C4-2B (cell line): Measurements from ENCODE around the gene SCAND1.

Source experiments
- H3K27ac ChIP-seq: fragments of 450-650 bp; 2 replicates; pipeline ENCODE4 v1.5.1; 2017
- CTCF ChIP-seq: fragments of 450-650 bp; conservative IDR thresholded peaks from 2 replicates; pipeline ENCODE4 v1.5.1; 2017; ENCODE audit warnings: mild to moderate bottlenecking
- ZFX ChIP-seq: fragments of 450-650 bp; IDR thresholded peaks from 2 replicates; pipeline ENCODE4 v1.6.1; 2017

Gene SCAND1

GRCh38 chr20:35917077-35917476 lies 37.2 kb downstream of the SCAND1 start:
- H3K27ac ChIP-seq, result no peak overlapping the region
- TF ChIP-seq ZFX (no peak), CTCF (no peak)

DNA sequence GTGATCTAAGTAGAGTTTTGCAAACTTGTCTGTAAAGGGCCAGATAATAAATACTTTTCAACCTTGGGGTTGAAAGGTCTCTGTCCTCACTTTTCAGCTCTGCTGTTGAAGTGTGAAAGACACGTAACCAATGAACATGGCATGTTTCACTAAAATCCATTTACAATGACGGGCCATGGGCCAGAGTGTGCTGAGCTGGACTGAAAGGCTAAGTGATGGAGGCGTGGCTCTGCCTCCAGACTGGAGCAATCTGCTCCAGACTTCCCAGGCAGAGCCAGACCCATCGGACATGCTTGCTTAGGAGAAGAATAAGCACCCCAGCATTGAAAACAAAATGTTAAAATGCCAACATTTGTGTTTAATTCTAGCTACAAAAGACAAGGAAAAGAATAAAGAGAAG lies 41.4 kb downstream of the SCAND1 start:
- no peak for TF ChIP-seq ZFX
- TF ChIP-seq CTCF, result no peak
- H3K27ac ChIP-seq, result no peak overlapping the region

GRCh38 chr20:35910254-35910653 lies 44.0 kb downstream of the SCAND1 start:
- H3K27ac ChIP-seq, result no peak overlapping the region
- TF ChIP-seq CTCF (no peak), ZFX (no peak)

GRCh38 chr20:35909796-35910195 lies 44.5 kb downstream of the SCAND1 start:
- no peak overlapping the region for H3K27ac ChIP-seq
- no peak for TF ChIP-seq CTCF
- no peak for TF ChIP-seq ZFX

DNA sequence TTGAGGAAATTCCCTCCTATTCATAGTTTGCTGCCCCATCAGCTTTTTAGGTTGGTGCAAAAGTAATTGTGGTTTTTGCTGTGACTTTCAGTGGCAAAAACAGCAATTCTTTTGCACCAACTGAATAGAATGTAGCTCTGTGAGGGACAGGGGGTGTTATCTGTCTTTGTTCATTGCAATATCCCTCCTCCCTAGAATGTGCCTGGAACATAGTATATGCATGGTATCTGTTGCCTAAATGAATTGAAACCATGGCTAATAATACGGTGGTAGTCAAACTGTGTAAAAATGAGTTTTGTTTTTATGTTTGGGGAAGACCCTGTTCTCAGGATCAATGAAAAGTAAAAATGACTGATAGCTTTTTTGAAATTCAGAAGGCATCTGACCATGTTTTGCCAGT lies 45.1 kb downstream of the SCAND1 start:
- H3K27ac ChIP-seq, result no peak overlapping the region
- no peak for TF ChIP-seq ZFX
- TF ChIP-seq CTCF, result no peak

- no peak for TF ChIP-seq CTCF
- no peak for TF ChIP-seq ZFX
- no peak overlapping the region for H3K27ac ChIP-seq
Observed at GRCh38 chr20:35908007-35908406, 46.3 kb downstream of the SCAND1 start.

DNA sequence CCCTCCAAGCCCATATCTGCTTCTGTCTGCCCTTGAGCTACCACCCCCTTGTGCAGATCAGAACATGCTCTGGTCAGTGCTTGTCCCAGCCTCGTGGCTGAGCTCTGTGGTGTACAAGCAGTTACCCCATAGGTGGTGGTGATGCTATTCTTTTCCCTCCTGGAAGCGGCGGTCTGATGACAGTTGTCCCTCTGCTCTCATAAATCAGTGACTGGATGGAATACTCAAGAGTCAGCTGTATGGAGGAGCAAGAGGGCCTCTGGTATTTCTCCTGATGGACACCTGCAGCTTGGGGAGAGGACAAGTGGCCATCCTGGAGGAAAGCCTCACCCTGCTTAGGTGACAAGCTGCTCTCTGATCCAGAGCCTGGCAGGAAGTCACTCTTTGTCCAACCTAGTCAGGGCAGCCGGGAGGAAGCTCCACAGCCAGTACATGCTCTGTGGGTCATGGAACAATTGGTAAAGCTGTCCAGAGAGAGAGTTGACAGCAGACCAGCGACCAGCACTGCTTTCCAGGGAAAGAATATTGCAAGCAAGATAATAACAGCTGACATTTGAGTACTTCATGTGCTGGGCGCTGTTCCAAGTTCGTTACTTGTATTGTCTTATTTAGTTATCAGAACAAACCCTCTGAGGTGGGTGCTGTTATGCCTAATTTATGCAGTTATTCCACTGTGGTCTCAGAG lies 47.1 kb downstream of the SCAND1 start:
- H3K27ac ChIP-seq, result peak overlapping the region; percentile 16
- TF ChIP-seq ZFX (no peak), CTCF (no peak)
